Sigmoid colon (tissue), 4 donors: ENCODE data around the gene NUP62.

Source experiments
- EP300 ChIP-seq, 4 donors: sonication (generic); formaldehyde crosslinking; IDR thresholded peaks; one replicate each; pipeline ENCODE4 v1.6.1; 2017; ENCODE audit warnings: antibody characterized with exemption in 4 of 4
- POLR2AphosphoS5 ChIP-seq, 4 donors: sonication (generic); formaldehyde crosslinking; IDR thresholded peaks; one replicate each; pipeline ENCODE4 v1.6.1; 2017; ENCODE audit warnings: antibody characterized with exemption in 4 of 4
- TF ChIP-seq, protein P1 (sequence below), 4 experiments: fragments of 450-650 bp in 3 of 4; fragments of 200-600 bp in 1 of 4; IDR thresholded peaks; one replicate each; pipeline ENCODE4 v1.5.1; 2016 to 2019; ENCODE audit warnings: antibody characterized with exemption in 4 of 4, mild to moderate bottlenecking in 3 of 4, moderate library complexity in 2 of 4

DNA sequence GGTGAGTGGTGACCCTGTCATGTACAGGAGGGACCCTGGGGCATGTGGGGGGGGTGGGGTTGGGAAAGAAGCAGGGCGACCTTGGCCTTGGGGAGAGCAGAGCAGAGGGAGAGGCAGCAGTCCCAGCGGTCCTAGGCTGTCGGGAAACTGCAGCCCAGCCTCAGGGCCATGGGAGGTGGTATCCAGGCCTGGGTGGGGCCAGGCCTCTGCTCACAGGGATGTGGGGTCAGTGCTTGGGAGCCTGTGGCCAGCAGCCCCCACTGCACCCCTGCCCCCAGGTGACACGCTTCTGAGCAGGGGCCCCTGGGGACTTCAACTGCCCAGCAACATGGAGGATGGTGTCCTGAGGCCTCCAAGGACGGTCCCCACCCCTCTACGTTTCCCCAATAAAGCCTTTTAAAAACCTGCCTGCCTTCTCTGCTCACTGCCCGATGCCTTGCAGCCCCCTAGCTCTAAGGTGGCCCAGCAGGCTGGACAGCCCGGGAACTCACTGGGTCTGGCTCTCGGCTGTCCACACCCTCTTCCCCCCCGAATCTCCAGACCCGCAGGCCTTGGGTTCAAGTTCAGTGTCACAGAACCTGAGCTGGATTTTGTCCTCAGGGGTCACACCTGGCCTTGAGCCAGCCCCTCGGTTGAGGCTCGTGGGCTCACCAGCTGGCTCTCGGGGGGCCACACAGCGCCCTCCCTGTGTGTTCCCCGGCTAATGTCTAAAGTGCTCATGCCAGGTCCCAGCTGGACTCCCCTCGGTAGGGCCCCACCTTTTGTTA is 68.8 kb downstream of the NUP62 start:
- TF ChIP-seq, protein P1, sequence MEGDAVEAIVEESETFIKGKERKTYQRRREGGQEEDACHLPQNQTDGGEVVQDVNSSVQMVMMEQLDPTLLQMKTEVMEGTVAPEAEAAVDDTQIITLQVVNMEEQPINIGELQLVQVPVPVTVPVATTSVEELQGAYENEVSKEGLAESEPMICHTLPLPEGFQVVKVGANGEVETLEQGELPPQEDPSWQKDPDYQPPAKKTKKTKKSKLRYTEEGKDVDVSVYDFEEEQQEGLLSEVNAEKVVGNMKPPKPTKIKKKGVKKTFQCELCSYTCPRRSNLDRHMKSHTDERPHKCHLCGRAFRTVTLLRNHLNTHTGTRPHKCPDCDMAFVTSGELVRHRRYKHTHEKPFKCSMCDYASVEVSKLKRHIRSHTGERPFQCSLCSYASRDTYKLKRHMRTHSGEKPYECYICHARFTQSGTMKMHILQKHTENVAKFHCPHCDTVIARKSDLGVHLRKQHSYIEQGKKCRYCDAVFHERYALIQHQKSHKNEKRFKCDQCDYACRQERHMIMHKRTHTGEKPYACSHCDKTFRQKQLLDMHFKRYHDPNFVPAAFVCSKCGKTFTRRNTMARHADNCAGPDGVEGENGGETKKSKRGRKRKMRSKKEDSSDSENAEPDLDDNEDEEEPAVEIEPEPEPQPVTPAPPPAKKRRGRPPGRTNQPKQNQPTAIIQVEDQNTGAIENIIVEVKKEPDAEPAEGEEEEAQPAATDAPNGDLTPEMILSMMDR (IDR thresholded peaks at IDR 0.05) = no peak
- no peak for TF ChIP-seq POLR2AphosphoS5 (IDR thresholded peaks at IDR 0.05)
- no peak for TF ChIP-seq EP300 (IDR thresholded peaks at IDR 0.05)
